Measurements from ENCODE around the gene PTN. TPM values are rescaled to one million over a fixed set of nuclear protein-coding genes. Genes with fewer than 3 reads are reported as not detected.
A peak's percentile ranks its signal among the peaks of the same experiment; 100 is the strongest.

Gene PTN
- total RNA-seq, result 100 to 1,000 TPM in 1 of 4 donors, 10 to 100 TPM in 3; 20.2 to 118 (median 59.4) TPM

- peak; percentile 59 to 63 for DNase-seq
- intact Hi-C loops (cut with DNase I; ENCODE audit: low total_unique reads), result no loop called here
- Histone ChIP-seq H3K27me3 (no peaks in the 10 kb centered on the region), H3K27ac (peak within 1 kb of the TSS; percentile 10 to 36), H3K36me3 (no peaks in the 10 kb centered on the region), H3K9me3 (no peaks in the 10 kb centered on the region), H3K4me1 (no peaks in the 10 kb centered on the region), H3K4me3 (peak within 1 kb of the TSS; percentile 15 to 34)
- no peak for TF ChIP-seq POLR2A (IDR thresholded peaks at IDR 0.05)
- no peak for TF ChIP-seq CTCF (IDR thresholded peaks at IDR 0.05)
Observed at GRCh38 chr7:137343281-137343841, at the start of gene PTN. Gene PTN (minus strand): TSS chr7:137343733. CDS start chr7:137254973, 88,760 bp downstream.

DNA sequence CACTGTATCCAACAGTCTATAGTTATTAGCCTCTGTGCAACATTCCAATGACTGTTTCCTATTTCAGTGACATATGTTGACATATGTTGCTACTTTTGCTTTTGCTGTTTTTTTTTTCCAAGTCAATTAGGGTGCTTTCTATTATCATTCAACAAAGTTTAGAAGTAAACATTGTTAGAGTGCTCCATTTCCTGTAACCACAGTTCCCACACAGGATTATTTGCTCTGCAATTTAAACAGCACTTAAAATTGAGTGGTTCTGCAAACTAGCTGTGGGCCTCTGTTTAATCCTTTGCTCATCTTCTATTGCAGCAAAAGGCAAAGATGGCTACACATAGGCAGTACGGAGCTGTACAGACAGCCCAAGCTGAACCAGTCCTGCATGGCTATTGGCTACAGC lies 46.5 kb upstream of the PTN start:
- TF ChIP-seq CTCF (IDR thresholded peaks at IDR 0.05) (no peak), POLR2A (IDR thresholded peaks at IDR 0.05) (no peak)
- no peak overlapping the region for H3K4me3 ChIP-seq
- H3K9me3 ChIP-seq, result no peaks in the 10 kb centered on the region
- intact Hi-C loops (cut with DNase I; ENCODE audit: low total_unique reads), result no loop called here
- H3K4me1 ChIP-seq, result no peaks in the 10 kb centered on the region
- H3K36me3 ChIP-seq, result no peaks in the 10 kb centered on the region
- H3K27me3 ChIP-seq, result no peaks in the 10 kb centered on the region
- no peak for DNase-seq
- no peak overlapping the region for H3K27ac ChIP-seq

DNA sequence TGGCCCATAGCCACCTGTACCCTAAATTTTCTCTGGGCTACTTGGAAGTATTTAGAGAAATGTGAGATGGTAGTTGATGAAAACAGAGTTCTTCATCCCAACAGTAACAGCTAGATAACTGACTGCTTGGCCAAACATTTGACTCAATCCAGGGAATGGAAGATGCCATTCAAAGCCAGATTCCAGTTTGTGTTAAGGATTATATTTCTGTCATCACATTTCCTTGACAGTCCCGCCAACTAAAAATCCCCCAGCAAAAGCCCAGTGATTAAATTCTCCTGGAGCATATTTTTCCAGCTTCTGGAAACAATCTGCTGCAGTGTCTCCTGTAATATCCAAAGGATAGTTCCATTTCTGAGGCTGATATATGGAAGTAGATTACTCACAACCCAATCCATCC lies 45.4 kb upstream of the PTN start:
- no peaks in the 10 kb centered on the region for H3K27me3 ChIP-seq
- no peak overlapping the region for H3K4me3 ChIP-seq

GRCh38 chr7:137386966-137387365 lies 43.4 kb upstream of the PTN start:
- TF ChIP-seq POLR2A (IDR thresholded peaks at IDR 0.05) (no peak), CTCF (IDR thresholded peaks at IDR 0.05) (no peak)
- Histone ChIP-seq H3K9me3 (no peaks in the 10 kb centered on the region), H3K36me3 (no peaks in the 10 kb centered on the region), H3K4me3 (no peak overlapping the region), H3K27me3 (no peaks in the 10 kb centered on the region), H3K27ac (no peak overlapping the region), H3K4me1 (no peaks in the 10 kb centered on the region)
- intact Hi-C loops (cut with DNase I; ENCODE audit: low total_unique reads), result no loop called here
- DNase-seq, result no peak

More for the DNA sequence above, 45.4 kb upstream of the PTN start:
- no peak overlapping the region for H3K27ac ChIP-seq
- no peaks in the 10 kb centered on the region for H3K36me3 ChIP-seq
- H3K9me3 ChIP-seq, result no peaks in the 10 kb centered on the region
- no peak for TF ChIP-seq CTCF (IDR thresholded peaks at IDR 0.05)
- no peak for DNase-seq
- intact Hi-C loops (cut with DNase I; ENCODE audit: low total_unique reads), result no loop called here
- H3K4me1 ChIP-seq, result no peaks in the 10 kb centered on the region

DNA sequence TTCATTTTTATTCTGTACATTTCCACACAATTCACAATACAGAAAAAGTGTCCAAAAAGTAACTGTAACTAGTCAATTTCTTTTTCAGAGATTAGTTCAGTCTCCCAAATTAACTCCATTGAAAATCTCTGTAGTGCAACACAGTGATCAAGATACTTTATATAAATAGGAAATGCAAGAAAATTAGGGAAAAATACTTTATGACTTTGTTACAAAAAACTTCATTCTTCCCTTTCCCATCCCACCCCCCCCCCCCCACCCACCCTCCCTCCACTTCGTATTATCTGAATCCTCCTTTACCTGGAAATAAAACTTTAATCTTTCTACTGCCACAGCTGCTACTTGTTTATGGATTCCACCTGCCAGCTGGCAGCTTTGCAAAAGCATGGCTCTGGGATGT lies 37.5 kb upstream of the PTN start:
- H3K4me1 ChIP-seq, result no peaks in the 10 kb centered on the region
- intact Hi-C loops (cut with DNase I; ENCODE audit: low total_unique reads), result no loop called here
- DNase-seq, result no peak
- TF ChIP-seq CTCF (IDR thresholded peaks at IDR 0.05) (no peak), POLR2A (IDR thresholded peaks at IDR 0.05) (no peak)
- H3K27me3 ChIP-seq, result no peaks in the 10 kb centered on the region
- no peaks in the 10 kb centered on the region for H3K9me3 ChIP-seq
- H3K27ac ChIP-seq, result no peak overlapping the region
- no peaks in the 10 kb centered on the region for H3K36me3 ChIP-seq
- H3K4me3 ChIP-seq, result no peak overlapping the region

Measured in uterus (tissue), 4 donors.